Urinary bladder (tissue), 4 donors: ENCODE results near the gene MIEN1. TPM values are rescaled to one million over a fixed set of nuclear protein-coding genes. Genes with fewer than 3 reads are reported as not detected.

Source experiments
- DNase-seq: peaks from one replicate; pipeline ENCODE4 v3.0.0-alpha.2; 2015; ENCODE audit errors: extremely low spot score
- H3K27ac ChIP-seq: one replicate; pipeline ENCODE4 v1.5.1; 2013; ENCODE audit warnings: low read depth, mild to moderate bottlenecking, moderate library complexity
- H3K36me3 ChIP-seq: one replicate; pipeline ENCODE4 v1.6.1; 2013; ENCODE audit warnings: mild to moderate bottlenecking, moderate library complexity; ENCODE audit not compliant: insufficient read depth
- H3K4me1 ChIP-seq: one replicate; pipeline ENCODE4 v1.6.1; 2013; ENCODE audit warnings: mild to moderate bottlenecking, moderate library complexity; ENCODE audit not compliant: insufficient read depth
- H3K4me3 ChIP-seq: one replicate; pipeline ENCODE4 v1.5.1; 2013; ENCODE audit warnings: low read depth, low read length
- WGBS: extraction: QIAGEN DNeasy Blood & Tissue Kit; methylation state at CpG from one replicate; pipeline ENCODE4 v1.1.7; 2013; 5-methylcytosine and 5-hydroxymethylcytosine counted together
- polyA plus RNA-seq: library from polyadenylated mRNA; stranded (reverse); fragments of 200-250 nt; gene quantifications from one replicate; pipeline ENCODE4 v1.2.3, GENCODE V29; 2013
- total RNA-seq: library from RNA; depleted of rRNA; stranded (reverse); fragments of >200 nt; gene quantifications from one replicate; pipeline ENCODE4 v1.2.3, GENCODE V29; 2014
- donor health status: healthy with polysubstance abuse.
- donor health status: healthy.

The MIEN1 gene
- total and polyA plus RNA-seq, 2 donors, result 7.9 to 60.5 TPM

- Histone ChIP-seq H3K27ac (no peak overlapping the region), H3K36me3 (no peaks in the 10 kb centered on the region), H3K4me1 (no peaks in the 10 kb centered on the region), H3K4me3 (no peak overlapping the region)
- WGBS, result 41% methylated on average over 5 of the region's 5 CpGs
- no peak for DNase-seq
Measured at GRCh38 chr17:39763051-39763820, 32.9 kb upstream of the MIEN1 start.

GRCh38 chr17:39761861-39762496, 31.6 kb upstream of the MIEN1 start:
- 90% methylated on average over 10 of the region's 10 CpGs for WGBS
- Histone ChIP-seq H3K4me3 (no peak overlapping the region), H3K4me1 (no peaks in the 10 kb centered on the region), H3K36me3 (no peaks in the 10 kb centered on the region), H3K27ac (no peak overlapping the region)
- DNase-seq, result no peak

- DNase-seq, result no peak
- WGBS, result 85% methylated on average over 5 of the region's 5 CpGs
- Histone ChIP-seq H3K36me3 (no peaks in the 10 kb centered on the region), H3K27ac (no peak overlapping the region), H3K4me3 (no peak overlapping the region), H3K4me1 (no peaks in the 10 kb centered on the region)
Measured at GRCh38 chr17:39759204-39759603, 28.9 kb upstream of the MIEN1 start.

GRCh38 chr17:39757931-39758873, 27.9 kb upstream of the MIEN1 start:
- H3K4me1 ChIP-seq, result no peaks in the 10 kb centered on the region
- no peak for DNase-seq
- H3K36me3 ChIP-seq, result no peaks in the 10 kb centered on the region
- no peak overlapping the region for H3K27ac ChIP-seq
- no peak overlapping the region for H3K4me3 ChIP-seq
- 67% methylated on average over 12 of the region's 12 CpGs for WGBS

- H3K36me3 ChIP-seq, result no peaks in the 10 kb centered on the region
- H3K4me3 ChIP-seq, result no peak overlapping the region
- H3K4me1 ChIP-seq, result no peaks in the 10 kb centered on the region
- DNase-seq, result no peak
- 84% methylated on average over 4 of the region's 4 CpGs for WGBS
- no peak overlapping the region for H3K27ac ChIP-seq
Measured at GRCh38 chr17:39757176-39757662, 26.9 kb upstream of the MIEN1 start.

GRCh38 chr17:39756380-39757079, 26.2 kb upstream of the MIEN1 start:
- 59% methylated on average over 7 of the region's 7 CpGs for WGBS
- no peak for DNase-seq
- Histone ChIP-seq H3K4me3 (no peak overlapping the region), H3K4me1 (no peaks in the 10 kb centered on the region), H3K36me3 (no peaks in the 10 kb centered on the region), H3K27ac (no peak overlapping the region)

GRCh38 chr17:39755554-39756379, 25.4 kb upstream of the MIEN1 start:
- no peak for DNase-seq
- Histone ChIP-seq H3K4me1 (no peaks in the 10 kb centered on the region), H3K36me3 (no peaks in the 10 kb centered on the region), H3K27ac (no peak overlapping the region), H3K4me3 (no peak overlapping the region)
- WGBS, result 62% methylated on average over 18 of the region's 18 CpGs

GRCh38 chr17:39754958-39755553, 24.7 kb upstream of the MIEN1 start:
- 30% methylated on average over 21 of the region's 21 CpGs for WGBS
- Histone ChIP-seq H3K27ac (peak overlapping the region; percentile 96), H3K4me1 (no peaks in the 10 kb centered on the region), H3K36me3 (no peaks in the 10 kb centered on the region), H3K4me3 (peak overlapping the region; percentile 60)
- DNase-seq, result no peak

- H3K36me3 ChIP-seq, result no peaks in the 10 kb centered on the region
Measured at GRCh38 chr17:39754161-39754957, 24.0 kb upstream of the MIEN1 start.

GRCh38 chr17:39753514-39754160, 23.3 kb upstream of the MIEN1 start:
- no peak for DNase-seq
- H3K4me1 ChIP-seq, result no peaks in the 10 kb centered on the region
- H3K4me3 ChIP-seq, result peak overlapping the region; percentile 60
- H3K36me3 ChIP-seq, result no peaks in the 10 kb centered on the region
- peak overlapping the region; percentile 96 for H3K27ac ChIP-seq
- WGBS, result 7% methylated on average over 55 of the region's 55 CpGs

More at GRCh38 chr17:39754161-39754957, 24.0 kb upstream of the MIEN1 start:
- Histone ChIP-seq H3K4me1 (no peaks in the 10 kb centered on the region), H3K27ac (peak overlapping the region; percentile 96), H3K4me3 (peak overlapping the region; percentile 60)
- under 1% methylated on average over 91 of the region's 91 CpGs for WGBS
- no peak for DNase-seq

GRCh38 chr17:39752241-39752881, 22.0 kb upstream of the MIEN1 start:
- Histone ChIP-seq H3K27ac (no peak overlapping the region), H3K4me3 (no peak overlapping the region), H3K36me3 (no peaks in the 10 kb centered on the region), H3K4me1 (no peaks in the 10 kb centered on the region)
- DNase-seq, result no peak
- 76% methylated on average over 13 of the region's 13 CpGs for WGBS
